Ascending aorta (tissue), 2 donors: Measurements from ENCODE around the gene CD44. TPM values are rescaled to one million over a fixed set of nuclear protein-coding genes. Genes with fewer than 3 reads are reported as not detected.

Source experiments
- DNase-seq, 2 donors: peaks; one replicate each; pipeline ENCODE4 v3.0.0-alpha.2; 2019; ENCODE audit warnings: low spot score in 2 of 2
- H3K27ac ChIP-seq, 2 donors: fragments of 200-600 bp; sonication (generic); one replicate each; pipeline ENCODE4 v1.5.1; 2016 to 2017; ENCODE audit warnings: mild to moderate bottlenecking in 1 of 2
- H3K27me3 ChIP-seq: fragments of 200-600 bp; sonication (generic); one replicate; pipeline ENCODE4 v1.5.1; 2017
- H3K36me3 ChIP-seq, 2 donors: fragments of 200-600 bp; sonication (generic); one replicate each; pipeline ENCODE4 v1.5.1; 2016
- H3K4me1 ChIP-seq, 2 donors: fragments of 200-600 bp; sonication (generic); one replicate each; pipeline ENCODE4 v1.5.1; 2016 to 2017; ENCODE audit warnings: mild to moderate bottlenecking in 1 of 2
- H3K4me3 ChIP-seq, 2 donors: fragments of 200-600 bp; sonication (generic); one replicate each; pipeline ENCODE4 v1.5.1; 2016 to 2017; ENCODE audit warnings: mild to moderate bottlenecking in 1 of 2
- H3K9me3 ChIP-seq, 2 donors: fragments of 200-600 bp; sonication (generic); one replicate each; pipeline ENCODE4 v1.5.1; 2016
- intact Hi-C: fragments of 100-400 bp; cut with DNase I; formaldehyde crosslinking; loops from one replicate; pipeline ENCODE4 v1.15.1; 2023
- total RNA-seq: library from RNA; depleted of rRNA; stranded (reverse); fragments of >200 nt; gene quantifications from one replicate; pipeline ENCODE4 v1.1.0, GENCODE V29; 2016
- TF ChIP-seq, protein P1 (sequence below), 3 experiments: fragments of 200-600 bp in 2 of 3; fragments of 450-650 bp in 1 of 3; sonication (generic) in 2 of 3; IDR thresholded peaks; one replicate each; pipeline ENCODE4 v1.5.1; 2016 to 2019; ENCODE audit warnings: antibody characterized with exemption in 3 of 3, mild to moderate bottlenecking in 1 of 3, moderate library complexity in 1 of 3

Gene CD44
- total RNA-seq, 1 donor from 2014 or later = 188 TPM

- DNase-seq = no peak
- H3K4me3 ChIP-seq = no peak overlapping the region
- TF ChIP-seq, protein P1, sequence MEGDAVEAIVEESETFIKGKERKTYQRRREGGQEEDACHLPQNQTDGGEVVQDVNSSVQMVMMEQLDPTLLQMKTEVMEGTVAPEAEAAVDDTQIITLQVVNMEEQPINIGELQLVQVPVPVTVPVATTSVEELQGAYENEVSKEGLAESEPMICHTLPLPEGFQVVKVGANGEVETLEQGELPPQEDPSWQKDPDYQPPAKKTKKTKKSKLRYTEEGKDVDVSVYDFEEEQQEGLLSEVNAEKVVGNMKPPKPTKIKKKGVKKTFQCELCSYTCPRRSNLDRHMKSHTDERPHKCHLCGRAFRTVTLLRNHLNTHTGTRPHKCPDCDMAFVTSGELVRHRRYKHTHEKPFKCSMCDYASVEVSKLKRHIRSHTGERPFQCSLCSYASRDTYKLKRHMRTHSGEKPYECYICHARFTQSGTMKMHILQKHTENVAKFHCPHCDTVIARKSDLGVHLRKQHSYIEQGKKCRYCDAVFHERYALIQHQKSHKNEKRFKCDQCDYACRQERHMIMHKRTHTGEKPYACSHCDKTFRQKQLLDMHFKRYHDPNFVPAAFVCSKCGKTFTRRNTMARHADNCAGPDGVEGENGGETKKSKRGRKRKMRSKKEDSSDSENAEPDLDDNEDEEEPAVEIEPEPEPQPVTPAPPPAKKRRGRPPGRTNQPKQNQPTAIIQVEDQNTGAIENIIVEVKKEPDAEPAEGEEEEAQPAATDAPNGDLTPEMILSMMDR (IDR thresholded peaks at IDR 0.05) = no peak
- intact Hi-C loops = no loop called here
- H3K36me3 ChIP-seq = no peaks in the 10 kb centered on the region
- no peak overlapping the region for H3K27ac ChIP-seq
- no peaks in the 10 kb centered on the region for H3K27me3 ChIP-seq
- H3K4me1 ChIP-seq = no peaks in the 10 kb centered on the region
- H3K9me3 ChIP-seq = no peaks in the 10 kb centered on the region
Observed at GRCh38 chr11:35267504-35267903, 128.5 kb downstream of the CD44 start.

DNA sequence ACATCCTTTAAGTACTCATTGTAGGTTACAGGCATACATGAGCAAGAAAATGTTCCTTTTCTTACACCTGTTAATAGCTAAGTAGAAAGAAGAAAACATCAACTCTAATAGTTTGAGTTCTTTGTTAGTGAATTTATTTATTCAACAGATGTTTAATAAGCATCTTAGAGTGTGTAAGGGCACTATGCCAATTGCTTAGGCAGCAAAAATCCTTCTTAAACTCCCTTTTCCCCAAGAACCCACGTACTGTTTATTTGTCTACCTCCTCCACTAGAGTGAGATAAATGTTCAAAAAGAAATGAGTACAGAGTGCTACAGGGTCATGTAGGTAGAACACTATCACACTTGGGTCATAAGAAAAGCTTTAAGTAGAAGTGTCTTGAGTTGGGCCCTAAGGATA is 131.4 kb downstream of the CD44 start:
- no peaks in the 10 kb centered on the region for H3K9me3 ChIP-seq
- H3K4me3 ChIP-seq = no peak overlapping the region
- H3K36me3 ChIP-seq = no peaks in the 10 kb centered on the region
- TF ChIP-seq, protein P1 (IDR thresholded peaks at IDR 0.05) = no peak
- H3K4me1 ChIP-seq = peaks cover 0 to 5% of the 10 kb centered on the region in 2 donors
- no peaks in the 10 kb centered on the region for H3K27me3 ChIP-seq
- no peak overlapping the region for H3K27ac ChIP-seq
- intact Hi-C loops = no loop called here
- no peak for DNase-seq

DNA sequence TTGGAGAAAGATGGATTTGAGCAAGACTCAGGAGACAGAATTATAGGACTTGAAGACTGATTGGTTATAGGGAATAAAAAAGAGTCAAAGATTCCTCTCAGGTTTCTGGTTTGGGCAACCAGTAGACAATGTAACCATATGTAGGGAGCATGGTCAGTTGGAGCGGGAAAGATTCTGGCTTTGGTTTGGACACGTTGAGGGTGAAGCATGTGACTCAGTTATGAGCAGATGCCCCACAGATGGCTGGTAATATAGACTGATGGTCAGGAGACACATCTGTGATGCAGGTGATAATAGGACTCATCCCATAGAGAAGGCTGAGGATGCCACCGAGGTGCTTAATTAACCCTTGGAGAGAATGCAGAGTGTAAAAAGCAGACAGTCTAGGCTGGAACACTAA is 132.1 kb downstream of the CD44 start:
- intact Hi-C loops = no loop called here
- H3K36me3 ChIP-seq = no peaks in the 10 kb centered on the region
- no peak for DNase-seq
- H3K4me3 ChIP-seq = no peak overlapping the region
- peaks cover 5 to 10% of the 10 kb centered on the region in 2 donors for H3K4me1 ChIP-seq
- TF ChIP-seq, protein P1 (IDR thresholded peaks at IDR 0.05) = no peak
- no peaks in the 10 kb centered on the region for H3K27me3 ChIP-seq
- H3K27ac ChIP-seq = no peak overlapping the region
- H3K9me3 ChIP-seq = no peaks in the 10 kb centered on the region

- Histone ChIP-seq H3K36me3 (no peaks in the 10 kb centered on the region), H3K27ac (no peak overlapping the region), H3K4me1 (peaks cover 6 to 18% of the 10 kb centered on the region in 2 donors), H3K27me3 (no peaks in the 10 kb centered on the region), H3K4me3 (no peak overlapping the region), H3K9me3 (no peaks in the 10 kb centered on the region)
- no peak for DNase-seq
- intact Hi-C loops = no loop called here
- TF ChIP-seq, protein P1 (IDR thresholded peaks at IDR 0.05) = no peak
Observed at GRCh38 chr11:35272391-35272902, 133.5 kb downstream of the CD44 start.

DNA sequence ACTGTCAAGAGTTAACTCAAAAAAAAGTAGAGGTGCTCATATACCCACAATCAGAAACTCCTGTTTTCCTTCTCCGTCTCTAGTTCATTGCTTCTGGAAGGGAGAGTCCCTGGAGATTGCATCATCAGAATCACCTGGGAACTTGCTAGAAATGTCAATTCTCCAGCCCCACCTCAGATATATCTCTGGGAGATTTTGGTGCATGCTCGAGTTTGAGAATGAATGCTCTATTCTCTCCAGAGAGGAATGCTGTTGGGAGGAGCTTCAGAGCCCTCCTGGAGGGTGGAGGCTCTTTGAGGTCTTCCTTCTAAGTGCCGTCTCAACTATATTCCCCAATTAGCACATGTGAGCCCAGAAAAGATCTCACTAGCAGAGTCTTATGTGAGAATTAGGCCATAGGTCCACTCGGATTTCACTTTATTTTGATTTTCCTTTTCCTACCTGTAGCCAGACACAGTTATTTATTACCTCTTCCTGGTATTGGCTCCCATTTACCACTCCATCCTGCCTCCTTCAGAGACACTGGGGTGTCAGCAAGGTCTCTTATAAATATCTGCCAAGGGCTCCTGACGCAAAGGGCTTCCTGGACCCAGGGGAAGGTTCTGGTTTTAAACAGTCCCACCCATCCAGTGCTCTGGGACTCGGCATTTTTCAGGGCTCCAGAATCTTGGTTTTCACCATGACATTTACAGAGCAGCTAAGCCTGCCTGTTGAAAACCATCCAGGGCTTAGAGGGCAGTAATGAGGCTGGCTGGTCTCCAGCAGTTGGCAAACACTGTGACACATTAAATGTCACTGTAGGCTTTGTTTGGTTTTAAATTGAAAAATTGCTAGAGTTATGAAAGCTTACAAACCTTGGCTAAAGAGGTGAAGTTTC is 136.2 kb downstream of the CD44 start:
- Histone ChIP-seq H3K27ac (peak overlapping the region; percentile 72 to 78), H3K4me1 (peaks cover 6 to 18% of the 10 kb centered on the region in 2 donors), H3K36me3 (no peaks in the 10 kb centered on the region), H3K9me3 (no peaks in the 10 kb centered on the region), H3K27me3 (no peaks in the 10 kb centered on the region), H3K4me3 (no peak overlapping the region)
- TF ChIP-seq, protein P1 (IDR thresholded peaks at IDR 0.05) = peak in 1 of 3 experiments; percentile 17
- peak; percentile 18 to 87 for DNase-seq
- intact Hi-C loops = loop anchor here (2.0 kb wide), 1 partner anchor 14 kb away; no protein-coding TSS in a partner anchor
